22Rv1 (cell line): ENCODE results near the gene TRIO.

Experiments
- H3K27ac ChIP-seq: fragments of 450-650 bp; 2 replicates; pipeline ENCODE4 v1.5.1; 2017
- CTCF ChIP-seq: fragments of 450-650 bp; IDR thresholded peaks from 2 replicates; pipeline ENCODE4 v1.5.1; 2017; ENCODE audit warnings: mild to moderate bottlenecking
- ZFX ChIP-seq: fragments of 450-650 bp; IDR thresholded peaks from 2 replicates; pipeline ENCODE4 v1.6.1; 2017; ENCODE audit warnings: antibody characterized with exemption, borderline replicate concordance

Gene TRIO

GRCh38 chr5:14405706-14406553, 262.8 kb downstream of the TRIO start:
- H3K27ac ChIP-seq: no peak overlapping the region
- TF ChIP-seq ZFX (no peak), CTCF (no peak)

- no peak for TF ChIP-seq ZFX
- no peak for TF ChIP-seq CTCF
- H3K27ac ChIP-seq: no peak overlapping the region
Observed at GRCh38 chr5:14406554-14406849, 263.4 kb downstream of the TRIO start.

- no peak overlapping the region for H3K27ac ChIP-seq
- TF ChIP-seq CTCF: no peak
- TF ChIP-seq ZFX: no peak
Observed at GRCh38 chr5:14407051-14407450, 263.9 kb downstream of the TRIO start.

- TF ChIP-seq ZFX: no peak
- no peak for TF ChIP-seq CTCF
- H3K27ac ChIP-seq: no peak overlapping the region
Observed at GRCh38 chr5:14407746-14408175, 264.6 kb downstream of the TRIO start.

- no peak overlapping the region for H3K27ac ChIP-seq
- TF ChIP-seq ZFX (no peak), CTCF (no peak)
Observed at GRCh38 chr5:14408969-14409586, 265.9 kb downstream of the TRIO start.

GRCh38 chr5:14410068-14410393, 266.9 kb downstream of the TRIO start:
- TF ChIP-seq ZFX (no peak), CTCF (no peak)
- H3K27ac ChIP-seq: no peak overlapping the region

- TF ChIP-seq ZFX (no peak), CTCF (no peak)
- no peak overlapping the region for H3K27ac ChIP-seq
Observed at GRCh38 chr5:14410394-14411201, 267.5 kb downstream of the TRIO start.
